Ectodermal cell (in vitro differentiated cells): ENCODE results near the gene RCAN1.

Experiments
- H3K27ac ChIP-seq: 2 replicates; pipeline ENCODE4 v1.7.0; 2013; ENCODE audit warnings: mild to moderate bottlenecking, low read depth, low read length; ENCODE audit not compliant: insufficient read depth, poor library complexity, severe bottlenecking
- H3K27me3 ChIP-seq: 2 replicates; pipeline ENCODE4 v1.7.0; 2013; ENCODE audit warnings: mild to moderate bottlenecking, low read length; ENCODE audit not compliant: insufficient read depth, control insufficient read depth, poor library complexity, severe bottlenecking
- H3K36me3 ChIP-seq: one replicate; pipeline ENCODE4 v1.7.0; 2013; ENCODE audit warnings: low read length; ENCODE audit not compliant: control insufficient read depth, insufficient read depth
- H3K4me1 ChIP-seq: one replicate; pipeline ENCODE4 v1.7.0; 2013; ENCODE audit warnings: low read length; ENCODE audit not compliant: control insufficient read depth, insufficient read depth
- H3K4me3 ChIP-seq: 2 replicates; pipeline ENCODE4 v1.7.0; 2013; ENCODE audit warnings: low read depth, low read length, control low read depth; ENCODE audit not compliant: insufficient read depth
- H3K9me3 ChIP-seq: 2 replicates; pipeline ENCODE4 v1.7.0; 2013; ENCODE audit warnings: mild to moderate bottlenecking, low read length, moderate library complexity; ENCODE audit not compliant: control insufficient read depth
- WGBS, 2 experiments: methylation state at CpG; one replicate each; pipeline ENCODE4 v1.1.7; 2013; ENCODE audit warnings: missing lambda C conversion rate in 2 of 2; 5-methylcytosine and 5-hydroxymethylcytosine counted together

Gene RCAN1

DNA sequence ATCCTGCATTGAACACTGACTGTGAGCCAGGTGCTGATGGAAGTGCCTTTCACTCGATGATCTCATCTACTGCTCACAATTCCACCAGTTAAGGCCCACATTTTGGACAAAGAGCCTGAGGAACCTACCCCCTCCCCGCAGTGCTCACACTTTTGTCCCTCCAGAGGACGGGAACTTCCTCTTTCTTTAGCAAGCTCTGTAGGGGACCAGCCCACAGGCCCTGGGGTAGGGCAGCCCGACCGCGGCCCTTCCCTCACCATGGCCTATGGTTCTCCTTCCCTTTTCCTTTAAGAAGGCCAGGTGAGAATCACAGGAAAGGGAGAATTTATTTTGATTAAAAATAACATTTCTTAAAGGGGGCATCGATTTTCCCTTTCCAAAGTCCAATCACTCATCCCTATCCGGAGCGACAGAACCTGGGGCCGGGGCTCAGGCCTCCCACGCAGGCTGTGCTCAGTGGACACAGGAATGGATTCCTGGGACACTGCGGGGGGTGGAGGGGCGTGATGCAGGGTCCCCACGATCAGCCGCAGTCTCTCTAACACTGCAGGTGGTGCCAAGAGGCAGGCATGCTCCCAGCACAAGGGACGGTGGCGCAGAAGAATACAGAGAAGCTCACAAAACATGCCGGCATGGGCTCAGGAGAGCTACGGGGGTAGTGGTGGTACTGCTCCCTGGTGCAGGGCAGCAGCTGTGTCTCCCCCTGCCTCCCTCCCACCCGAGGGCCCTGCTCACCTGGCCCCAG is 94.0 kb downstream of the RCAN1 start:
- no peaks in the 10 kb centered on the region for H3K9me3 ChIP-seq
- no peak overlapping the region for H3K4me3 ChIP-seq
- no peak overlapping the region for H3K27ac ChIP-seq
- H3K27me3 ChIP-seq: peaks cover 9% of the 10 kb centered on the region
- 70 to 76% methylated on average over 20 of the region's 20 CpGs for WGBS, 2 experiments
- peaks cover 2% of the 10 kb centered on the region for H3K36me3 ChIP-seq
- peaks cover 22% of the 10 kb centered on the region for H3K4me1 ChIP-seq

DNA sequence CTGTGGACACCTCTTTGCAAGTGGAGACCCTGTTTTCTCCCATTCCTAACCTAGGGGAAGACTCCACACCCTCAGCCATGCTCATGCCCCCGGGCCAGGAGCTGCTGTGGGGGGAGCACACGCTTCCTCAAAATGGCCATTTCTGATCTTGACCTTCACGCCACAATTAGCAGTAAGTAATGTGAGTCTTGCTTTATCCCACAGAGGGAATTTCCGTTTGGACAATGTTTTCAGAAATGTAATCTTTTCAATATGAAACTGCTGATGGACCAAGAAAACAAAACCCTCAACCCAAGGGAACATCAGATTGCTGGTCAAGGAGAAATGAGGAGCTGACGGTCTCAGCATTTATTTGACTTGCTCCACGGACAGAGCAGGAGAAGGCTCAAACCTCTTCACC is 94.6 kb downstream of the RCAN1 start:
- Histone ChIP-seq H3K4me1 (peaks cover 21% of the 10 kb centered on the region), H3K27me3 (peaks cover 6% of the 10 kb centered on the region), H3K36me3 (peaks cover 2% of the 10 kb centered on the region), H3K4me3 (no peak overlapping the region), H3K9me3 (no peaks in the 10 kb centered on the region), H3K27ac (no peak overlapping the region)
- WGBS, 2 experiments: 92 to 94% methylated on average over 6 of the region's 6 CpGs

DNA sequence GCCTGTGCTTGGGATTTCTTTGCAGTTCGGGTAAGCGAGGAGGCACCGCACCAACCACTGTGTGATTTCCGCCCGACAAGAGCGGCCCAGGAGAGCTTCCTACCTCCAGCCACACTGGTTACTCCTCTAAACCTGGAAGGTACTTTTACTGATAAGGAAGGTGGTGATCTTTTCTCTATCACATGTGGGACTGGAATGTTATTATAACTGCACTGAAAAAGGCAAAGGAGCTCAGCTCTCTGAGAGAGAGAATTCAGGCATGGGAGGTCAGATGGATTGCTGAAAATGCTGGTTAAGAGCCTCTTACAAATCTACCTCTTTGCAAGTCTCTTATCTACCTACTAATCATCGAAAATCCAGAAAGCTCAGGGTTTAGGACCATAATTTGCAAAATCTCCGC is 95.2 kb downstream of the RCAN1 start:
- Histone ChIP-seq H3K4me1 (peaks cover 15% of the 10 kb centered on the region), H3K9me3 (no peaks in the 10 kb centered on the region), H3K4me3 (no peak overlapping the region), H3K27ac (no peak overlapping the region), H3K36me3 (peaks cover 2% of the 10 kb centered on the region), H3K27me3 (peaks cover under 1% of the 10 kb centered on the region)
- WGBS, 2 experiments: 96 to 99% methylated on average over 8 of the region's 8 CpGs

DNA sequence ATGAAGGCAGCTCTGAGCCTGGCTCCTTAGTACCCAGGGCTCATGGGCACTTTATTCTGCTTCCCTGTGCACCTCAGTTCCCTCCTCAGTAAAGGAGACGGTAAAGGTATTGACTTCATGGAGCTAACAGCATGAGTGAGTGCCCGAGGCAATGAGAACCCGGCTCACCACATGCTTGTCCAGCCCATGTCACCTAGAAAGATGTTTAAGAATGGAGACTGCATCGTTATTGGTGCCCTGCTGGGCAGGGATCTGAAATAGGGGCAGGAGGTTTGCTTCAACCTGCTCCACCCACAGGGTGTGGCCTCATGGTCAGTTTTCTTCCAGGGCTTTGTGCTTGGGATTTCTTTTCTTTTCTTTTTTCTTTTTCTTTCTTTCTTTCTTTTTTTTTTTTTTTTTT is 95.9 kb downstream of the RCAN1 start:
- Histone ChIP-seq H3K9me3 (no peaks in the 10 kb centered on the region), H3K4me1 (peaks cover 10% of the 10 kb centered on the region), H3K36me3 (peaks cover 2% of the 10 kb centered on the region), H3K4me3 (no peak overlapping the region), H3K27ac (no peak overlapping the region), H3K27me3 (no peaks in the 10 kb centered on the region)
- 92 to 94% methylated on average over 4 of the region's 4 CpGs for WGBS, 2 experiments

DNA sequence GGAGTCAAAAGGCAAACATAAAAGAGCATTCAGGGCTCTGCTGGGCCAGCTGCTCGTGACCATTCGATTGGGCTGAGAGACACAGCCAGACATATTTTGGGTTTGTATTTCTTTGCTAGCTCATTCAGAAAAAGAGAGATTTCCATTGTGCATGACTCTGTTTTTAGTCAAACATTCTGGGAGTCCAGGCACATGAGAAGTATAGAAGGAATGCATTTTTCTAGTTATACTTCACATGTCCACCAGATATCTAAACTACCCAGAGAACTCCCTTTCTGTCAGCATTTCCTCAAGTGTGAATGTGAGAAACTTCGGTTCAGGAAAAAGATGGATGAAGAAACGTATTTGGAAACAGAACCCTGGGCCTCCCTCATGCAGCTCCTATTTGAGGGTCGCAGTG is 96.6 kb downstream of the RCAN1 start:
- H3K36me3 ChIP-seq: peaks cover 2% of the 10 kb centered on the region
- H3K27ac ChIP-seq: no peak overlapping the region
- no peaks in the 10 kb centered on the region for H3K27me3 ChIP-seq
- H3K9me3 ChIP-seq: no peaks in the 10 kb centered on the region
- no peak overlapping the region for H3K4me3 ChIP-seq
- H3K4me1 ChIP-seq: peaks cover 10% of the 10 kb centered on the region
- 92% methylated on average over 5 of the region's 5 CpGs for WGBS, 2 experiments

DNA sequence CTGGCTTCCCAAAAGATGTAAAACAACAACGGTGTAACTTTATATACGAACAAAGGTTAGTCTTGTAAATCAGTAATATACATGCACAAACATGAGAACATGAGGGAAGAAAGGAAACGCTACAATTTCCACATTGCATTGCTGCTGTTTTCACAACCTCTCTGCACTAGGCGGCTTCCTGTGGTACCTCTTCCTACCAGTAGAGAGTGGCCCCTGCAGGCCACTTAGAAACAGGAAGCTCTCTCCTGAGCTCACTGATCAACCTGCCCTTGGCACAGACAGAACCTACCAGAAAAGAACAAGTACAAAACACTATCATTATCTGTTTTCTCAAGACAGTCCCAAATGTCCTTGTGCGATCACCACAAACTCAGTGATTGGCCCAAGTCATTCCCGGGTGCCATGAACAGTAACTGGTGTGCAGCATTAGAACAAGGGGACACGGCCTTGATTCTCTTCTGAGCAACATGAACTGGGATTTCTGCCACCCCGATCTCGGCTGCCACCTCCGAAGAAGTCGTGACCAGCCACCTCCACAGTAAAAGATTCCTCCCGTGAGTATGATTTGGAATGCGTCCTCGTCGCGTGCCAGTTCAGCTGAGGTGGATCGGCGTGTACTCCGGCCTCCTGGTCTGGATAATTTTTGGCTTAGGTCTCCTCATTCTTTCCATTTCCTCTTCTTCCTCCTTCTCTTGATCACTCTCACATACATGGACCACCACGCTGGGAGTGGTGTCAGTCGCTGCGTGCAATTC is 97.2 kb downstream of the RCAN1 start:
- H3K4me3 ChIP-seq: no peak overlapping the region
- H3K27ac ChIP-seq: no peak overlapping the region
- 89 to 93% methylated on average over 22 of the region's 22 CpGs for WGBS, 2 experiments
- H3K9me3 ChIP-seq: no peaks in the 10 kb centered on the region
- peaks cover 10% of the 10 kb centered on the region for H3K4me1 ChIP-seq
- peaks cover 2% of the 10 kb centered on the region for H3K36me3 ChIP-seq
- H3K27me3 ChIP-seq: no peaks in the 10 kb centered on the region

DNA sequence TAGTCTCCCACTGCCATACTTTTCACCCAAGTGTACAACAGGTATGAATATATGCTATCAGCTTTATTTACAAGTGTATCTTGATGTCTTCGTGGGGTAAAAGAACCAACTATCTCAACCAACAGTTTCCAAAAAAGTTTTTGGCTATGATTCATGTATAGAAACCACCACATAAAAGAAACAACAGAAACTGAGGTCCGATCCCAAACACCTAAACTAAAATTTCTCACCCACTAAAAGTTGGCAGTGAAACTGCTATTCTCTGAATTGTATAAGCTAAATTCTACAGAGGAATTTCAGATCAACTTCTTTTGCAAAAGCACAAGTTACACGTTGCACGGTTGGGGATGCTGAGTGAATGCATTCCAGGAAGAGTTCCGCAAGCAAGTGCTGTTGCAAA is 97.9 kb downstream of the RCAN1 start:
- no peaks in the 10 kb centered on the region for H3K27me3 ChIP-seq
- 76 to 77% methylated on average over 4 to 5 of the region's 5 CpGs for WGBS, 2 experiments
- no peaks in the 10 kb centered on the region for H3K9me3 ChIP-seq
- H3K27ac ChIP-seq: no peak overlapping the region
- H3K36me3 ChIP-seq: peaks cover 2% of the 10 kb centered on the region
- no peak overlapping the region for H3K4me3 ChIP-seq
- peaks cover 10% of the 10 kb centered on the region for H3K4me1 ChIP-seq

DNA sequence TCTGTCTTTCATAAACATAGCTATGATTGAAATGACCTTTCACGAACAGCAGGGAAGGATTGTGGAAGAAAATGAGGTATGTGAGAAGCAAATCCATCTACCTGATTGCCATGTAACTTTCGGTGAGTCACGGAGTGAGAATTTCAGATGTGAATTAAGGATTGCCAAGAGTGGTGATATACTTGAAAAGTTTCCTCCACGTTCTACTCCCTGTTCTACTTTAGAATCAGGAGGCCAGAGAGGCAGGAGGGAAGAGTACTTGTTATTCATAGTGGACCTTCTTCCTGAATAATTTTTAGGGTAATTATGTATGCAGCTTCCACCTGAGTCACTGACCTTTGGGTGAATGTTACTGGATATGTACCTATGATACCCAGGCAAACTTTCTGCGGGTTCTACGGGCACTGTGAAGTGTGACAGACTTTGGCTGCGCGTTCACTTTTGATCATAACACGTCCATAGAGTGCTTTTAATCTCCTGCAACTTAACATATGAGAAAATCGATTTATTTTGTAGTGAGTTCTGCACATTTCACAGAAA is 100.3 kb downstream of the RCAN1 start:
- Histone ChIP-seq H3K9me3 (no peaks in the 10 kb centered on the region), H3K36me3 (no peaks in the 10 kb centered on the region), H3K4me1 (no peaks in the 10 kb centered on the region), H3K4me3 (no peak overlapping the region), H3K27me3 (no peaks in the 10 kb centered on the region), H3K27ac (no peak overlapping the region)
- WGBS, 2 experiments: 90 to 95% methylated on average over 10 of the region's 10 CpGs

DNA sequence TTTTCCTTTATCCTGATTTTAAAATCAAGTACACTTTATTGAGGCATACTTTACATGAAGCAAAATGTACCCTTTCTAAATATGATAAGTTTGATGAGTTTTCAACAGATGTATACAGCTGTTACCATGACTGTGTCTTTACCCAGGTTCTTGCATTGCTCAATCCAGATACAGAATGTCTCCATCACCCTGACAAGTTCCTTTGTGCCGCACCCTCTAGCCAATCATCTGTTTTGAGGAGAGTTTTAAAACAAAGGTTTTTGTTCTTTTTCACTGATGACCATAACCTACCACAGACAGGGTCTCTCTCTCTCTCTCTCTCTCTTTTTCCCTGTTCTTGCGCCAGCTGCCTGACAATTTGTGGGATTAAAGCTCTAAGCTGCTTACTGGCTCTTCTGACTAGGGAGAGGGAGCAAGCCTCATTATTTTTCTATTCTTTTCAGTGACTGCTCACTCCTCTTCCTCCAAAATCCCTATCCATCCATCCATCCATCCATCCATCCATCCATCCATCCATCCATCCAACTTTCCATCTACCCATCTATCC is 101.7 kb downstream of the RCAN1 start:
- Histone ChIP-seq H3K4me1 (no peaks in the 10 kb centered on the region), H3K4me3 (no peak overlapping the region), H3K36me3 (no peaks in the 10 kb centered on the region), H3K9me3 (no peaks in the 10 kb centered on the region), H3K27me3 (no peaks in the 10 kb centered on the region), H3K27ac (no peak overlapping the region)
- 78 to 92% methylated on average over 2 of the region's 2 CpGs for WGBS, 2 experiments

DNA sequence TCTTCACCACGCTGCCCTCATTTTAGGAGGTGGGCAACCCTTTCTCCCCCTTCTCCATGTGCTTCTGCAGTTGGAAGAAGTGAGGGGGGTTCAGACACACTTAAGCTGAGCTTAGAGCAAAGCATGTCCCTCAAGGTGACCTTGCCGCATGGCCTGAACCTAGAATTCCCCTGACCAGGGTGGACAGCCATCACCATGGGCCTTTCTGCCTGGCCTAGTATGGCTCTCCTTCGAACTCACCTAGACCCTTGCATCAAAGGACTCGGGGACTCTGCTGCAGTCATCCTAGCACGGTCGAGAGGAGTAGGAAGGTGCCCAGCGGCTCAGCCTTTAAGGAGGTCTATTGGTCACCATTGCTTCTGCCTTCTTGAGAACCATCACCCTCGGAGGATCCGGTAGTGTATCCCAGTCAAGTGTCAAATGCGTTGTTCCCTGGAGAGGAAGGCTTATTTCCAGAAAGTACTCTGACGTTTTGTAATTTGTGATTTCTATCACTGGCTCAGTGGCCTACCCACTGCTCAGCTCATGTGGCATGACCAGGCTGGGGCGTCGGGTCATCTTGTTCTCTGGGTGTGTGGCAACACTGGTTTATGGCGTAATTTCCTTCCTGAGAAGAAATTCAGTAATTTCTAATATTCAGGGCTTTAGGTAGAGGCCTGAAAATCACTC is 103.0 kb downstream of the RCAN1 start, which contains the start of gene KCNE1:
TSS of gene KCNE1 (minus strand) at position 424 of the 669 bp plus-strand sequence. CDS start 62,576 bp downstream, outside the sequence.
- Histone ChIP-seq H3K9me3 (no peaks in the 10 kb centered on the region), H3K27ac (no peak within 1 kb of the TSS), H3K36me3 (no peaks in the 10 kb centered on the region), H3K4me1 (no peaks in the 10 kb centered on the region), H3K27me3 (no peaks in the 10 kb centered on the region), H3K4me3 (no peak within 1 kb of the TSS)
- WGBS, 2 experiments: 96 to 97% methylated on average over 14 of the region's 14 CpGs
